Daoy (cell line): ENCODE results near the gene C4A. TPM values are rescaled to one million over a fixed set of nuclear protein-coding genes. Genes with fewer than 3 reads are reported as not detected.
A peak's percentile ranks its signal among the peaks of the same experiment; 100 is the strongest.
"Not testable (repeated sequence)": the region's sequence is repeated elsewhere in the genome, so short reads cannot be mapped to it uniquely, and the experiment has no call there.

Experiments
- DNase-seq: peaks from one replicate; pipeline ENCODE4 v3.0.0-alpha.2; 2015; ENCODE audit warnings: low read depth
- total RNA-seq: library from RNA; depleted of rRNA; stranded (reverse); fragments of >200 nt; shearing (Covaris generic); gene quantifications from 2 replicates; pipeline ENCODE4 v1.2.3, GENCODE V29; 2014

Gene C4A
- total RNA-seq, 1 experiment from 2014 or later = 3.2 TPM

- DNase-seq = no peak
Observed at GRCh38 chr6:31979238-31979898, 2.5 kb upstream of the C4A start.

GRCh38 chr6:31980195-31980876 lies 1.5 kb upstream of the C4A start:
- DNase-seq = not testable (repeated sequence)

DNA sequence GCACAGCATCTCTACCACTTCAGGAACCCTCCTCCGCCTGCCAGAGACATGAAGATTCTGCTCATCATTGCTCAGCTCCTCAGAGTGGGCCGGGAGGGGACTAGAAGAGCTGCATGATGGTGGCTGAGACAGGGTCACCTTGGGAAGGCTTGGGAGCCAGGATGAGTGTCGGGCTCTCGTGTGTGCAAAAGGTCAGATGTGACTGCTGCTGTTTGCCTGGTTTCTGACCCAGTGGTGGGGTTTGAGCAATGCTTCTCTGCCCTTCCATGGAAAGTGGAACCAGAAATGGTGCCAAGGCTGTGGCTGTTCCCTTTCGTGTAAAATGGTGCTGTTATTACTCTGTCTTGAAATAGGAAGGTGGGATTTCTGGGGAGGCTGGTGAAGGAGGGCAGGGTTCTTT lies 859 bp upstream of the C4A start:
- not testable (repeated sequence) for DNase-seq

- not testable (repeated sequence) for DNase-seq
Observed at GRCh38 chr6:31989363-31989762, 7.5 kb downstream of the C4A start.

GRCh38 chr6:31994421-31994820 lies 12.6 kb downstream of the C4A start:
- DNase-seq = not testable (repeated sequence)

DNA sequence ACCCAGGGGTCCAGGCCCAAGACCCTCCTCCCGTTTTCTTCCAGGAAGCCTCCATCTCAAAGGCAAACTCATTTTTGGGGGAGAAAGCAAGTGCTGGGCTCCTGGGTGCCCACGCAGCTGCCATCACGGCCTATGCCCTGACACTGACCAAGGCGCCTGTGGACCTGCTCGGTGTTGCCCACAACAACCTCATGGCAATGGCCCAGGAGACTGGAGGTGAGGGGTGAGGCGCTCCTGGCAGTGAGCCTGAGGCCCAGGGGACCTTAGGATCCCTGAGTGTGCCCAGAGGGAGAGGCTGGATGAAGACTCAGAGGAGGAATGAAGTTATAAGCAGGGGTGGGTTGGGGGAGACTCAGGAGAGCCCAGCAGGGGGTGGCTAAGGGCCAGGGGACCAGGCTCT lies 14.5 kb downstream of the C4A start:
- not testable (repeated sequence) for DNase-seq

- DNase-seq = not testable (repeated sequence)
Observed at GRCh38 chr6:32002546-32003268, 20.9 kb downstream of the C4A start.

DNA sequence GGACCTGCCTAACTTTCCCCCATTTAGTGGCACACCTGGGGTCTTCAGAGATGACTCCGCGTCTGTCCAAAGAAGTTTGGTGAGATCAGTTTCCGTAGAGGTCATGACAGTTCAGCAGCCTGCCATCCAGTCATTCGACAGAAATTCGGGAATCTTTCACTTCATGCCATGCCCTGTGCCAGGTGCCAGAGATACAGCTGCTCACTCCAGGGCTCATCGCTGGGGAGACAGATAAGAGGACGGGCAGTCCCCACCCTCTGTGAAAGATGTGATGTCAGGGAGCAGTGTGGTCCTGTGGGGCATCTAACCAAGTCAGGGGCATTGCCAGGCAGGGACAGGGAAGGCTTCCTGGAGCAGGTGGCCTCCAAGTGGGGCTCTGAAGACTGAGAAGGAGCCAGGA lies 21.4 kb downstream of the C4A start:
- not testable (repeated sequence) for DNase-seq

DNA sequence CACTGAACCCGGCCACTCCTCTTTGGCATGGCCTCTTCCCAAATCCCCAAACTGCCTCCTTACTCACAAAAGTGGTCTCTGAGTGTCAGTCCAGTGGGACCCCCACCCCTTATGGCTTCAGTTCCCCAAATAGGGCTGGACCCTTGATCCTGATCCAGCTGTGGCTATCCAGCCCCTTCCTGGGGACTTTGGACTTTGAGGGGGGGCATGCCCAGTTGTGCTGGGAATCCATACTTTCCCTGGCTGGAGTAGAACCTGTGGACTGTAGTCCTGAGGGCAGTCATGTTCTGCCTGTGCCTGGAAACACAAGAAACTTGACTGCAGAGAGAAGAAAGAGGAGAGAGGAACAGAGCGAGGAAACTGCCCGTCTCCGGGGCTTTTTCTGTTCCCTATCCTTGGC lies 22.5 kb downstream of the C4A start:
- DNase-seq = not testable (repeated sequence)

DNA sequence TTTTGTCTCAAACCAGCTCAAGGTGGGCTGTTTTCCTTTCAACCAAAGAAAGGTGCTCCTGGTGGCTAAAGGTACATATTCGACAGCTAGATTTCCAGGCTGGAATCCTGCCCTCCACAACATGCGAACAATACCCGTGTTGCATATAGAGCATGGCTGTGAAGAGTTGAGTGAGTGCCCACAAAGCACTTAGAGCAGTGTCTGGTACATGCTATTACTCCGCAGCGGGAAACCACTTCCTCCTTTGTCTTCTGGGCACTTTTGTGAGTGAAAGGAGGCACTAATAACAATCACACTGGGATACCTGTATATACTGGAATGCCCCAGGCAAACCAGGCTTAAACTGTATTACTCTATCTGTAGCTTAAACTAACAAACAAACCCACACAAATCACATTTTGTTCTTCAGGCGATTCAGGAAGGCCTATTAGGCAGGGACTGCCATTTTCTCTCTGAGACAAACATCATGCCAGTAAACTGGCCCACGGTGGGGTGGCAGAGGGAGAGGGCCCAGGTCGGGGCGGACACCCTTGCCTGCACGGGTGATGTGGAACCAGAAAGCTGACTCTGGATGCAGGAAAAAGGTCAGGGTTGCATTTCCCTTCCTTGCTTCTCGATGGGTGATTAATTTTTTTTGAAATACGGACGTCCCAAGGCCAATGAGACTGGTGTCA lies 23.1 kb downstream of the C4A start:
- not testable (repeated sequence) for DNase-seq

DNA sequence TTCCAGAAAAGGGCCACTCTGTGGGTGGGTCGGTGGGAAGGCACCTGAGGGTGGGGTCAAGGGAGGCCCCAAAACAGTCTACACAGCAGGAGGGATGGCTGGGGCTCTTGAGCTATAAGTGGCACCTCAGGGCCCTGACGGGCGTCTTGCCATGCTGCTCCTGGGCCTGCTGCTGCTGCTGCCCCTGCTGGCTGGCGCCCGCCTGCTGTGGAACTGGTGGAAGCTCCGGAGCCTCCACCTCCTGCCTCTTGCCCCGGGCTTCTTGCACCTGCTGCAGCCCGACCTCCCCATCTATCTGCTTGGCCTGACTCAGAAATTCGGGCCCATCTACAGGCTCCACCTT lies 23.7 kb downstream of the C4A start:
- not testable (repeated sequence) for DNase-seq

DNA sequence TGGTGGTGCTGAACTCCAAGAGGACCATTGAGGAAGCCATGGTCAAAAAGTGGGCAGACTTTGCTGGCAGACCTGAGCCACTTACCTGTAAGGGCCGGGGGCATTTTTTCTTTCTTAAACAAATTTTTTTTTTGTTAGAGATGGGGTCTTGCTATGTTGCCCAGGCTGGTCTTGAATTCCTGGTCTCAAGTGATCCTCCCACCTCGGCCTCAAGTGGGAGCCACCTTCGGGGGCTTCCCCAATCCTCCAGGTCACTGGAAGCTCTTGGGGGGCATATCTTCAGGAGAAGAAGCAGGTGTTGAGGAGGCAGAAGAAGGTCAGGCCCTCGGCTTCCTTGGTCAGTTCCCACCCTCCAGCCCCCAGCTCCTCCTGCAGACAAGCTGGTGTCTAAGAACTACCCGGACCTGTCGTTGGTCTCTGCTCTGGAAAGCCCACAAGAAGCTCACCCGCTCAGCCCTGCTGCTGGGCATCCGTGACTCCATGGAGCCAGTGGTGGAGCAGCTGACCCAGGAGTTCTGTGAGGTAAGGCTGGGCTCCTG lies 24.2 kb downstream of the C4A start:
- DNase-seq = not testable (repeated sequence)

GRCh38 chr6:32007086-32007485 lies 25.2 kb downstream of the C4A start:
- not testable (repeated sequence) for DNase-seq

- DNase-seq = not testable (repeated sequence)
Observed at GRCh38 chr6:32008037-32008436, 26.2 kb downstream of the C4A start.

DNA sequence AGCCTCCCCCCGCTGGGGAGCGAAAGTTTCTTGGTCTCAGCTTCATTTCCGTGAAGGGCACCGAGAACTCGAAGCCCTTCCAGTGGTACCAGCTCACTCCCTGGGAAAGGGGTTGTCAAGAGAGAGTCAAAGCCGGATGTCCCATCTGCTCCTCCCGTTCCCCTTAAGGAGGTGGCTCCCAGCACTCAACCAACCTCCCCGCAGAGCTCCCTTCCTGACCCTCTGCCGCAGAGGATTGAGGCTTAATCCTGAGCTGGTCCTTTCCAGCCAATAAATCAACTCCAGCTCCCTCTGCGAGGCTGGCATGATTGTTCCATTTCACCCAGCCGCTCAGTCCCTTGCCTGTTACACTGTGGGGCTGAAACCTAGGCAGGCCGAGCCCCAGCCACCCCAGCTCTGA lies 26.8 kb downstream of the C4A start:
- not testable (repeated sequence) for DNase-seq

- not testable (repeated sequence) for DNase-seq
Observed at GRCh38 chr6:32009537-32009936, 27.7 kb downstream of the C4A start.

GRCh38 chr6:32010856-32011530 lies 29.1 kb downstream of the C4A start:
- not testable (repeated sequence) for DNase-seq

DNA sequence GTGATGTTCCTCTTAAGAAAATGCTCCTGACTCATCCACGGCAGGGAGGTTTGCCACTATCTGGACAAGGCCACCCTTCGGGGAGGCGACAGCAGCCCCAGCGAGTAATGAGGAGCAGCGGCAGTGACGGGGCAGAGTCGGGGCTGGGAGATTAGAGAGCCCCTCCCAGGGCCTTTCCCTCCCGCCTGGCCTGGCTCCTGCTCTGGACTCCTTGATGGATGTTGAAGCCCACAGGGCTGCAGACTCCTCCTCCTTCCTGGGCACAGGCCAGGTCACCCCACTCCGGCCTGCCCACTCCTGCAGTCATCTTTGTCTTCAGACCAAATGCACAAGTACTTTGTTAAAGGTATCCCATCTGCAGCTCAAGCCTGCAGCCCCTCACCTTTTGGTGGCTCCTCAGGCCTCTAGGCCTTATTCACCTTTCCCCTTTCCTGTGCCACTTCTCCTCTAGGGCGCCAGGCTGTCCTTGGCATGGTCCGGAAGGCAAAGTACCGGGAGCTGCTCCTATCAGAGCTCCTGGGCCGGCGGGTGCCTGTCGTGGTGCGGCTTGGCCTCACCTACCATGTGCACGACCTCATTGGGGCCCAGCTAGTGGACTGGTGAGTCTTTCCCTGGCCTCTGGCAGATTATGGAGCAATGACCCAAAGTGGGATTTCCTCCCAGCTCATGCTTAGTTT lies 31.2 kb downstream of the C4A start:
- peak; percentile 2 for DNase-seq

- not testable (repeated sequence) for DNase-seq
Observed at GRCh38 chr6:32013738-32014137, 31.9 kb downstream of the C4A start.

- not testable (repeated sequence) for DNase-seq
Observed at GRCh38 chr6:32014547-32014946, 32.7 kb downstream of the C4A start, which contains the start of gene C4B. Gene C4B (plus strand): TSS chr6:32014795. CDS start chr6:32014846, 51 bp downstream.

DNA sequence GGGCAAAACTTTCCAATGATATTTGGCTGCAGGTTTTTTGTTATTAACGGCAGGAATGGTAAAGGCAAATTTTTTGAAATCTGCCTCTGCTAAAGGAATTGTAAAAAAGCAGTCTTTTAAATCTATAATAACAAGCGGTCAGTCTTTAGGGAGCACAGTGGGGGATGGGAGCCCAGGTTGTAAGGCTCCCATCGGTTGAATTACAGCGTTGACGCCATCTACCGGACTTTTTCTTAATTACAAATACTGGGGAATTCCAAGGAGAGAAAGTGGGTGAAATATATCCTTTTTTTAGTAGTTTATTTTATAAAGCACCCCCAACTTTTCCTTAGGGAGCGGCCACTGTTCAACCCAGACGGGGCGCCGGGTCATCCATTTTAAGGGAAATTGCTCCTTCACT lies 40.2 kb downstream of the C4A start:
- DNase-seq = not testable (repeated sequence)
